ENCODE measurements around the gene VAPA. TPM values are rescaled to one million over a fixed set of nuclear protein-coding genes. Genes with fewer than 3 reads are reported as not detected.

Gene VAPA
- total RNA-seq, 4 donors from 2014 or later = 188 to 221 (median 209) TPM

DNA sequence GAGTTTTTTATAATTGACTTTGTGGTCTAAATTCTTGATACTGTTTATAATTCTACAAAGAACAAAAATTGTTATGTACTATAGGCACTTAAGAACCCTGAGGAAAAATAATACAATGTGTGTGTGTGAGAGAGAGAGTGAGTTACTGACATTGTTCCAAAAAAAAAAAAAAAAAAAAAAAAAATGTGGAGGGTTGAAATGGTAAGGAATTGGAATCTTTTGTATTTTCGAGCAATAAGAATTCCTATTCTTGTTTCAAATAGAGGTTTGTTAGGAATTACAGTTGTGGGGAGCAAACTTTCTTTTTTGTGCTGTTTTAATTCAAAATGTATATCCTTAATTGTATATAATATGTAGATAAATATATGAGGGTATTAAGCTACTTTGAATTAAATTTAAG lies 45.7 kb downstream of the VAPA start:
- WGBS, 2 donors = 83 to 89% methylated on average over 1 of the region's 1 CpG
- intact Hi-C loops (cut with DNase I; ENCODE audit: low total_unique reads) = no loop called here
- no peak overlapping the region for H3K4me3 ChIP-seq (ENCODE audit: low read depth, poor library complexity, severe bottlenecking)
- TF ChIP-seq, protein P1, sequence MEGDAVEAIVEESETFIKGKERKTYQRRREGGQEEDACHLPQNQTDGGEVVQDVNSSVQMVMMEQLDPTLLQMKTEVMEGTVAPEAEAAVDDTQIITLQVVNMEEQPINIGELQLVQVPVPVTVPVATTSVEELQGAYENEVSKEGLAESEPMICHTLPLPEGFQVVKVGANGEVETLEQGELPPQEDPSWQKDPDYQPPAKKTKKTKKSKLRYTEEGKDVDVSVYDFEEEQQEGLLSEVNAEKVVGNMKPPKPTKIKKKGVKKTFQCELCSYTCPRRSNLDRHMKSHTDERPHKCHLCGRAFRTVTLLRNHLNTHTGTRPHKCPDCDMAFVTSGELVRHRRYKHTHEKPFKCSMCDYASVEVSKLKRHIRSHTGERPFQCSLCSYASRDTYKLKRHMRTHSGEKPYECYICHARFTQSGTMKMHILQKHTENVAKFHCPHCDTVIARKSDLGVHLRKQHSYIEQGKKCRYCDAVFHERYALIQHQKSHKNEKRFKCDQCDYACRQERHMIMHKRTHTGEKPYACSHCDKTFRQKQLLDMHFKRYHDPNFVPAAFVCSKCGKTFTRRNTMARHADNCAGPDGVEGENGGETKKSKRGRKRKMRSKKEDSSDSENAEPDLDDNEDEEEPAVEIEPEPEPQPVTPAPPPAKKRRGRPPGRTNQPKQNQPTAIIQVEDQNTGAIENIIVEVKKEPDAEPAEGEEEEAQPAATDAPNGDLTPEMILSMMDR (IDR thresholded peaks at IDR 0.05) = no peak
- no peak for TF ChIP-seq POLR2A (IDR thresholded peaks at IDR 0.05)
- DNase-seq (ENCODE audit: low spot score in 2 of 2) = no peak

- TF ChIP-seq, protein P1 (IDR thresholded peaks at IDR 0.05) = no peak
- no peak for TF ChIP-seq POLR2A (IDR thresholded peaks at IDR 0.05)
- 34 to 35% methylated on average over 7 of the region's 7 CpGs for WGBS, 2 donors
- no peak for DNase-seq (ENCODE audit: low spot score in 2 of 2)
- H3K4me3 ChIP-seq (ENCODE audit: low read depth, poor library complexity, severe bottlenecking) = no peak overlapping the region
- intact Hi-C loops (cut with DNase I; ENCODE audit: low total_unique reads) = no loop called here
Measured at GRCh38 chr18:9960258-9960904, 46.6 kb downstream of the VAPA start.

DNA sequence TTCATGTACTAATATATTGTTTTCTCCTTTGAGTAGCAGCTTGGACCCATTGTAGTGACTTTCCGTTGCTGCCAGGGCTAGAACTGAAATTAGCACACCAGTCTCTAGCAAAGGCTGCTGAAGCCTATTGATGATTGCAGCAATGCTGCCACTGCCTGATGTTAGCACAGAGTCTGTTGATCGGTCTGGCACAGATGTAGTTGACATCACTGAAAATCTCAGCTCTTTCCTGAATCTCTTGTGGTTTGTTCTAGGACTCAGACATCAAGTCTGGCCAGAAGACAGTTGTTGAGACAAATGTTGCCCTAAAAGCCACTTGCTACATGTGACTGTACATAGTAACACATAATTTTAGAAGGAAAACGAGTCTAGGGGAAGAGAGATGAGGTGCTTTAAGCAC lies 47.2 kb downstream of the VAPA start:
- no peak for TF ChIP-seq POLR2A (IDR thresholded peaks at IDR 0.05)
- TF ChIP-seq, protein P1 (IDR thresholded peaks at IDR 0.05) = no peak
- no peak overlapping the region for H3K4me3 ChIP-seq (ENCODE audit: low read depth, poor library complexity, severe bottlenecking)
- intact Hi-C loops (cut with DNase I; ENCODE audit: low total_unique reads) = no loop called here
- 11 to 14% methylated on average over 3 of the region's 3 CpGs for WGBS, 2 donors
- no peak for DNase-seq (ENCODE audit: low spot score in 2 of 2)

- intact Hi-C loops (cut with DNase I; ENCODE audit: low total_unique reads) = no loop called here
- H3K4me3 ChIP-seq (ENCODE audit: low read depth, poor library complexity, severe bottlenecking) = no peak overlapping the region
- TF ChIP-seq POLR2A (IDR thresholded peaks at IDR 0.05) = no peak
- TF ChIP-seq, protein P1 (IDR thresholded peaks at IDR 0.05) = no peak
- DNase-seq (ENCODE audit: low spot score in 2 of 2) = no peak
- 93% methylated on average over 9 of the region's 9 CpGs for WGBS, 2 donors
Measured at GRCh38 chr18:9965711-9966624, 52.2 kb downstream of the VAPA start.

- 74 to 79% methylated on average over 31 of the region's 31 CpGs for WGBS, 2 donors
- H3K4me3 ChIP-seq (ENCODE audit: low read depth, poor library complexity, severe bottlenecking) = no peak overlapping the region
- DNase-seq (ENCODE audit: low spot score in 2 of 2) = no peak
- intact Hi-C loops (cut with DNase I; ENCODE audit: low total_unique reads) = no loop called here
- TF ChIP-seq, protein P1 (IDR thresholded peaks at IDR 0.05) = no peak
- no peak for TF ChIP-seq POLR2A (IDR thresholded peaks at IDR 0.05)
Measured at GRCh38 chr18:9968081-9968848, 54.4 kb downstream of the VAPA start.

Measured in lower leg skin (tissue), 4 donors.